ENCODE data around the gene GHDC. TPM values are rescaled to one million over a fixed set of nuclear protein-coding genes. Genes with fewer than 3 reads are reported as not detected.

The GHDC gene
- total and polyA plus RNA-seq, 2 of the 13 experiments (the other 11 are each of a cell fraction or from before 2014, with no cell fraction given) = 15.4 to 22.5 TPM

DNA sequence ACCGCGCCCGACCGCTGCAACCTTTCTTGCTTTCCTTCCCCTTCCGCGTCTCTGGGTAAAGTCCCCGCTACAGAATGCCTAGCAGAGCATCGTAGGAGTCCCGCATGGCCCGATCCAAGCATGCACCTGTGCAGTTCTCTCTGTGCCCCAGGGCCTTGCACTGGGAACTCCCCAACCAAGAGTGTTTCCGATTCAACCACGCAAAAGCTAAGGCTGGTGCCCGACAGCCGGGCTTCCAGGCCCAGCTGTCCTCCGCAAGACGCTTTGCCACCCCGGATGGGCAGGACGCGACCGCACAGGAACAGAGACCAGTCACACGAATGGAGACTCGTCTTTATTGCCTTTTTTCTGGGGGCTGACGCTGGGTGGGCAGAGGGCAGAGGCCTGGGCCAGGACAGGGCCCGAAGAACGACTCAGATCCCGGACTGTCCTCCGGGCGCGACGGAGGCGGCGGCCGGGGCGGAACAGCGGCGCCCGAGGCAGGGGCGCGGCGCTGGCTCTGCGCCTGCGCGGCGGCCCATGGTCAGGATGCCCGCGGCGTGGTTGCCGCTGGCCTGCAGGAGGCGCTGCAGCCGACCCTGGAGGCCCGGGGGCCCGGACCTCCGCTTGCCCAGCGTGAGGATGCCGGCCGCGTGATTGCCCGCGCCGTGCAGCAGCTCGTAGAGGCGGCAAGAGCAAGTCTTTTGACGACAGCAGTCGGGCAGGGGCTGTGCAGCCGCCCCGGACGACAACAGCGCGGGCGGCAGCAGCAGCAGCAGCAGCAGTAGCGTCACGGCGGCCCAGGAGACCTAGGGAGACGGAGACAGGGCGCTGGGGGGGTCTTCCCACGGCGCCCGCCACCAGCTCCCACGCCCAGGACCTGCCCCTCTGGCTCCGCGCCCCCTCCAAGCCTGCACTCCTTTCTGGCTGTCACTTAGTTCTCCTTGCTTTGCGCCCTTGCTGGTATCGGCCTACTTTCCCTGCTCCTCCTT lies 10.3 kb downstream of the GHDC start (continued):
- TF ChIP-seq, protein P1, sequence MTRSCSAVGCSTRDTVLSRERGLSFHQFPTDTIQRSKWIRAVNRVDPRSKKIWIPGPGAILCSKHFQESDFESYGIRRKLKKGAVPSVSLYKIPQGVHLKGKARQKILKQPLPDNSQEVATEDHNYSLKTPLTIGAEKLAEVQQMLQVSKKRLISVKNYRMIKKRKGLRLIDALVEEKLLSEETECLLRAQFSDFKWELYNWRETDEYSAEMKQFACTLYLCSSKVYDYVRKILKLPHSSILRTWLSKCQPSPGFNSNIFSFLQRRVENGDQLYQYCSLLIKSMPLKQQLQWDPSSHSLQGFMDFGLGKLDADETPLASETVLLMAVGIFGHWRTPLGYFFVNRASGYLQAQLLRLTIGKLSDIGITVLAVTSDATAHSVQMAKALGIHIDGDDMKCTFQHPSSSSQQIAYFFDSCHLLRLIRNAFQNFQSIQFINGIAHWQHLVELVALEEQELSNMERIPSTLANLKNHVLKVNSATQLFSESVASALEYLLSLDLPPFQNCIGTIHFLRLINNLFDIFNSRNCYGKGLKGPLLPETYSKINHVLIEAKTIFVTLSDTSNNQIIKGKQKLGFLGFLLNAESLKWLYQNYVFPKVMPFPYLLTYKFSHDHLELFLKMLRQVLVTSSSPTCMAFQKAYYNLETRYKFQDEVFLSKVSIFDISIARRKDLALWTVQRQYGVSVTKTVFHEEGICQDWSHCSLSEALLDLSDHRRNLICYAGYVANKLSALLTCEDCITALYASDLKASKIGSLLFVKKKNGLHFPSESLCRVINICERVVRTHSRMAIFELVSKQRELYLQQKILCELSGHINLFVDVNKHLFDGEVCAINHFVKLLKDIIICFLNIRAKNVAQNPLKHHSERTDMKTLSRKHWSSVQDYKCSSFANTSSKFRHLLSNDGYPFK (CRISPR knock-in tag; IDR thresholded peaks at IDR 0.05; ENCODE audit: borderline replicate concordance) = no peak; the same call in 1 of the 2 replicates
- TF ChIP-seq ARHGAP35 (CRISPR knock-in tag; IDR thresholded peaks at IDR 0.05; ENCODE audit: borderline replicate concordance) = peak; percentile 56; the same call in 1 of the 2 replicates
- TF ChIP-seq SMAD1 (CRISPR knock-in tag; IDR thresholded peaks at IDR 0.05; ENCODE audit: borderline replicate concordance, low read depth) = 0 out of 2 replicates have a peak, but pooled peaks have one; percentile 59
- peak; percentile 41; the same call in 1 of the 2 replicates for TF ChIP-seq ELF4 (CRISPR knock-in tag; IDR thresholded peaks at IDR 0.05; ENCODE audit: borderline replicate concordance)
- peak; percentile 55; the same call in 1 of the 2 replicates for TF ChIP-seq STAT5B (CRISPR knock-in tag; IDR thresholded peaks at IDR 0.05)
- peak; percentile 21; the same call in 1 of the 2 replicates for TF ChIP-seq CCDC6 (CRISPR knock-in tag; IDR thresholded peaks at IDR 0.05)
- TF ChIP-seq ZNF589 (CRISPR knock-in tag; conservative IDR thresholded peaks at IDR 0.05) = 0 out of 2 replicates have a peak, but pooled peaks have one; percentile 80
- peak; percentile 80; the same call in 1 of the 2 replicates for TF ChIP-seq ZNF703 (CRISPR knock-in tag; IDR thresholded peaks at IDR 0.05; ENCODE audit: borderline replicate concordance)
- TF ChIP-seq FOXJ3 (CRISPR knock-in tag; IDR thresholded peaks at IDR 0.05; ENCODE audit: borderline replicate concordance) = 0 out of 2 replicates have a peak, but pooled peaks have one; percentile 25
- TF ChIP-seq ZNF333 (CRISPR knock-in tag; IDR thresholded peaks at IDR 0.05; ENCODE audit: borderline replicate concordance) = peak; percentile 64; the same call in 1 of the 2 replicates
- TF ChIP-seq, protein P2, sequence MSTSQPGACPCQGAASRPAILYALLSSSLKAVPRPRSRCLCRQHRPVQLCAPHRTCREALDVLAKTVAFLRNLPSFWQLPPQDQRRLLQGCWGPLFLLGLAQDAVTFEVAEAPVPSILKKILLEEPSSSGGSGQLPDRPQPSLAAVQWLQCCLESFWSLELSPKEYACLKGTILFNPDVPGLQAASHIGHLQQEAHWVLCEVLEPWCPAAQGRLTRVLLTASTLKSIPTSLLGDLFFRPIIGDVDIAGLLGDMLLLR (CRISPR knock-in tag; IDR thresholded peaks at IDR 0.05) = peak; percentile 94
- no peak; the same call in 1 of the 2 replicates for TF ChIP-seq FOXM1 (CRISPR knock-in tag; IDR thresholded peaks at IDR 0.05)
- no peak for TF ChIP-seq ZNF670 (CRISPR knock-in tag; IDR thresholded peaks at IDR 0.05; ENCODE audit: borderline replicate concordance)
- no peak for TF ChIP-seq RFX3 (CRISPR knock-in tag; IDR thresholded peaks at IDR 0.05)
- TF ChIP-seq HNRNPL (IDR thresholded peaks at IDR 0.05; ENCODE audit: low read depth, low read length) = peak; percentile 95
- TF ChIP-seq, protein P3, sequence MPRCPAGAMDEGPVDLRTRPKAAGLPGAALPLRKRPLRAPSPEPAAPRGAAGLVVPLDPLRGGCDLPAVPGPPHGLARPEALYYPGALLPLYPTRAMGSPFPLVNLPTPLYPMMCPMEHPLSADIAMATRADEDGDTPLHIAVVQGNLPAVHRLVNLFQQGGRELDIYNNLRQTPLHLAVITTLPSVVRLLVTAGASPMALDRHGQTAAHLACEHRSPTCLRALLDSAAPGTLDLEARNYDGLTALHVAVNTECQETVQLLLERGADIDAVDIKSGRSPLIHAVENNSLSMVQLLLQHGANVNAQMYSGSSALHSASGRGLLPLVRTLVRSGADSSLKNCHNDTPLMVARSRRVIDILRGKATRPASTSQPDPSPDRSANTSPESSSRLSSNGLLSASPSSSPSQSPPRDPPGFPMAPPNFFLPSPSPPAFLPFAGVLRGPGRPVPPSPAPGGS (CRISPR knock-in tag; IDR thresholded peaks at IDR 0.05) = peak; percentile 77
- no peak for TF ChIP-seq TEAD2 (CRISPR knock-in tag; IDR thresholded peaks at IDR 0.05)
- TF ChIP-seq, protein P4, sequence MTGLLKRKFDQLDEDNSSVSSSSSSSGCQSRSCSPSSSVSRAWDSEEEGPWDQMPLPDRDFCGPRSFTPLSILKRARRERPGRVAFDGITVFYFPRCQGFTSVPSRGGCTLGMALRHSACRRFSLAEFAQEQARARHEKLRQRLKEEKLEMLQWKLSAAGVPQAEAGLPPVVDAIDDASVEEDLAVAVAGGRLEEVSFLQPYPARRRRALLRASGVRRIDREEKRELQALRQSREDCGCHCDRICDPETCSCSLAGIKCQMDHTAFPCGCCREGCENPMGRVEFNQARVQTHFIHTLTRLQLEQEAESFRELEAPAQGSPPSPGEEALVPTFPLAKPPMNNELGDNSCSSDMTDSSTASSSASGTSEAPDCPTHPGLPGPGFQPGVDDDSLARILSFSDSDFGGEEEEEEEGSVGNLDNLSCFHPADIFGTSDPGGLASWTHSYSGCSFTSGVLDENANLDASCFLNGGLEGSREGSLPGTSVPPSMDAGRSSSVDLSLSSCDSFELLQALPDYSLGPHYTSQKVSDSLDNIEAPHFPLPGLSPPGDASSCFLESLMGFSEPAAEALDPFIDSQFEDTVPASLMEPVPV (CRISPR knock-in tag; IDR thresholded peaks at IDR 0.05) = peak; percentile 78; the same call in 1 of the 2 replicates
- peak; percentile 63; the same call in 1 of the 2 replicates for TF ChIP-seq THAP11 (CRISPR knock-in tag; IDR thresholded peaks at IDR 0.05)
- 0 out of 2 replicates have a peak, but pooled peaks have one; percentile 89 for TF ChIP-seq IRX3 (CRISPR knock-in tag; IDR thresholded peaks at IDR 0.05; ENCODE audit: borderline replicate concordance, low read depth)
- no peak for TF ChIP-seq SMARCC2 (IDR thresholded peaks at IDR 0.05)
- TF ChIP-seq NCOA2 (CRISPR knock-in tag; IDR thresholded peaks at IDR 0.05) = peak; percentile 30
